CD4-positive, alpha-beta memory T cell (primary cell): ENCODE results near the gene A2ML1. TPM values are rescaled to one million over a fixed set of nuclear protein-coding genes. Genes with fewer than 3 reads are reported as not detected.
"Not testable (repeated sequence)": the region's sequence is repeated elsewhere in the genome, so short reads cannot be mapped to it uniquely, and the experiment has no call there.

ENCODE experiments used
- CTCF ChIA-PET: fragments of 350-600 bp; sonication (Branson Sonifier 250); formaldehyde crosslinking; loops from one replicate; lab custom pipeline; 2021; ENCODE audit warnings: inconsistent platforms; ENCODE audit not compliant: partially characterized antibody; lab: Charles Lee
- POLR2A ChIA-PET: fragments of 350-600 bp; sonication (Branson Sonifier 250); formaldehyde crosslinking; loops from one replicate; lab custom pipeline; 2021; ENCODE audit not compliant: partially characterized antibody; lab: Charles Lee
- DNase-seq, 5 donors: peaks; one replicate each; pipeline versions ENCODE4 v3.0.0 to v3.0.0-alpha.2; 2020 to 2022; ENCODE audit warnings: mixed read lengths in 1 of 5
- H3K27ac ChIP-seq: one replicate; pipeline ENCODE4 v1.7.0; 2013; ENCODE audit warnings: low read depth, low read length
- H3K27me3 ChIP-seq: 2 replicates; pipeline ENCODE4 v1.7.0; 2013; ENCODE audit warnings: mild to moderate bottlenecking, low read length, moderate library complexity; ENCODE audit not compliant: insufficient read depth
- H3K36me3 ChIP-seq: 2 replicates; pipeline ENCODE4 v1.7.0; 2013; ENCODE audit warnings: mild to moderate bottlenecking, low read length, moderate library complexity; ENCODE audit not compliant: insufficient read depth
- H3K4me1 ChIP-seq: 2 replicates; pipeline ENCODE4 v1.7.0; 2013; ENCODE audit warnings: mild to moderate bottlenecking, low read length, moderate library complexity; ENCODE audit not compliant: insufficient read depth
- H3K4me3 ChIP-seq, 2 donors: one replicate each; pipeline ENCODE4 v1.7.0; 2013; ENCODE audit warnings: low read length in 2 of 2, mild to moderate bottlenecking in 1 of 2
- H3K9me3 ChIP-seq, 2 donors: one replicate each; pipeline ENCODE4 v1.7.0; 2013; ENCODE audit warnings: low read length in 2 of 2, control low read depth in 1 of 2; ENCODE audit not compliant: control insufficient read depth in 1 of 2
- H3K27ac Mint-ChIP-seq, 7 donors: one replicate each; pipeline ENCODE4 v1.8.0; 2020 to 2021; ENCODE audit warnings: mixed read lengths in 7 of 7, mild to moderate bottlenecking in 6 of 7, inconsistent platforms in 3 of 7, moderate library complexity in 3 of 7
- H3K27me3 Mint-ChIP-seq, 2 donors: one replicate each; pipeline ENCODE4 v1.8.0; 2020 to 2021; ENCODE audit warnings: mixed read lengths in 2 of 2
- H3K36me3 Mint-ChIP-seq, 2 donors: one replicate each; pipeline ENCODE4 v1.8.0; 2020 to 2021; ENCODE audit warnings: mixed read lengths in 2 of 2, inconsistent platforms in 1 of 2, mild to moderate bottlenecking in 1 of 2
- H3K4me1 Mint-ChIP-seq, 4 donors: one replicate each; pipeline ENCODE4 v1.8.0; 2020 to 2021; ENCODE audit warnings: mixed read lengths in 4 of 4, mild to moderate bottlenecking in 1 of 4
- H3K4me3 Mint-ChIP-seq, 8 donors: one replicate each; pipeline ENCODE4 v1.8.0; 2020 to 2021; ENCODE audit warnings: mixed read lengths in 8 of 8, mild to moderate bottlenecking in 7 of 8, moderate library complexity in 6 of 8, inconsistent platforms in 3 of 8
- H3K9me3 Mint-ChIP-seq, 8 donors: one replicate each; pipeline ENCODE4 v1.8.0; 2020 to 2021; ENCODE audit warnings: mixed read lengths in 8 of 8, mild to moderate bottlenecking in 5 of 8, inconsistent platforms in 3 of 8, moderate library complexity in 1 of 8
- intact Hi-C: fragments of 100-400 bp; cut with micrococcal nuclease; formaldehyde crosslinking; loops from one replicate; pipeline ENCODE4 v1.15.1; 2023
- polyA plus RNA-seq, 2 donors: library from polyadenylated mRNA; unstranded; fragments of 300-500 nt; fragmentation: Illumina TruSeq; gene quantifications; one replicate each; pipeline ENCODE4 v1.2.3, GENCODE V29; 2021
- total RNA-seq, 2 experiments: library from RNA; stranded (reverse); gene quantifications; one replicate each; pipeline ENCODE4 v1.2.3, GENCODE V29; 2021

A2ML1 gene
- total and polyA plus RNA-seq, 4 experiments from 2014 or later: not detected

GRCh38 chr12:8801213-8801612 is 21.2 kb upstream of the A2ML1 start:
- POLR2A ChIA-PET, H3K4me1 Mint-ChIP-seq, H3K27me3 ChIP-seq, H3K4me1 ChIP-seq, H3K9me3 ChIP-seq, H3K4me3 ChIP-seq, intact Hi-C loops, DNase-seq, H3K27ac ChIP-seq, H3K27ac Mint-ChIP-seq, H3K4me3 Mint-ChIP-seq, H3K27me3 Mint-ChIP-seq, H3K36me3 Mint-ChIP-seq, H3K36me3 ChIP-seq, CTCF ChIA-PET: not testable (repeated sequence)
- peaks cover 0 to 14% (median 0%) of the 10 kb centered on the region in 8 donors for H3K9me3 Mint-ChIP-seq

GRCh38 chr12:8804833-8805232 is 17.6 kb upstream of the A2ML1 start:
- intact Hi-C loops, H3K36me3 ChIP-seq, H3K4me1 Mint-ChIP-seq, H3K27ac ChIP-seq, H3K27me3 Mint-ChIP-seq, CTCF ChIA-PET, H3K27ac Mint-ChIP-seq, H3K9me3 ChIP-seq, H3K9me3 Mint-ChIP-seq, H3K27me3 ChIP-seq, H3K4me1 ChIP-seq, H3K4me3 Mint-ChIP-seq, H3K36me3 Mint-ChIP-seq, POLR2A ChIA-PET, H3K4me3 ChIP-seq, DNase-seq: not testable (repeated sequence)

- POLR2A ChIA-PET, H3K36me3 ChIP-seq, H3K4me3 ChIP-seq, DNase-seq, CTCF ChIA-PET, H3K27ac ChIP-seq, H3K27me3 ChIP-seq, intact Hi-C loops, H3K9me3 Mint-ChIP-seq, H3K4me3 Mint-ChIP-seq, H3K4me1 Mint-ChIP-seq, H3K27me3 Mint-ChIP-seq, H3K27ac Mint-ChIP-seq, H3K4me1 ChIP-seq, H3K36me3 Mint-ChIP-seq, H3K9me3 ChIP-seq: not testable (repeated sequence)
These were observed 16.9 kb upstream of the A2ML1 start for GRCh38 chr12:8805487-8805886.

GRCh38 chr12:8807084-8807483 is 15.3 kb upstream of the A2ML1 start:
- H3K9me3 Mint-ChIP-seq, H3K4me1 Mint-ChIP-seq, H3K27ac Mint-ChIP-seq, POLR2A ChIA-PET, H3K36me3 Mint-ChIP-seq, H3K4me3 ChIP-seq, H3K9me3 ChIP-seq, intact Hi-C loops, DNase-seq, H3K4me1 ChIP-seq, H3K36me3 ChIP-seq, CTCF ChIA-PET, H3K27me3 ChIP-seq, H3K27me3 Mint-ChIP-seq, H3K27ac ChIP-seq, H3K4me3 Mint-ChIP-seq: not testable (repeated sequence)

- H3K27ac ChIP-seq, H3K27ac Mint-ChIP-seq, H3K36me3 Mint-ChIP-seq, H3K4me1 Mint-ChIP-seq, H3K27me3 Mint-ChIP-seq, H3K4me3 Mint-ChIP-seq, H3K9me3 ChIP-seq, POLR2A ChIA-PET, H3K27me3 ChIP-seq, H3K4me3 ChIP-seq, CTCF ChIA-PET, H3K4me1 ChIP-seq, intact Hi-C loops, H3K9me3 Mint-ChIP-seq, H3K36me3 ChIP-seq, DNase-seq: not testable (repeated sequence)
These were observed 12.3 kb upstream of the A2ML1 start for GRCh38 chr12:8810112-8810511.

- Mint-ChIP-seq H3K27ac (peak overlapping the region in 1 of 7 donors; percentile 67), H3K4me3 (no peak overlapping the region), H3K27me3 (no peaks in the 10 kb centered on the region), H3K4me1 (peaks cover 0 to 2% (median 0%) of the 10 kb centered on the region in 4 donors), H3K9me3 (no peaks in the 10 kb centered on the region), H3K36me3 (no peaks in the 10 kb centered on the region)
- Histone ChIP-seq H3K4me3 (no peak overlapping the region), H3K27ac (no peak overlapping the region), H3K4me1 (no peaks in the 10 kb centered on the region), H3K27me3 (no peaks in the 10 kb centered on the region), H3K36me3 (no peaks in the 10 kb centered on the region), H3K9me3 (no peaks in the 10 kb centered on the region)
- intact Hi-C loops: no loop called here
- CTCF ChIA-PET: no interaction called here
- DNase-seq: no peak
- POLR2A ChIA-PET: no interaction called here
These were observed 8.7 kb upstream of the A2ML1 start for GRCh38 chr12:8813572-8814357.

GRCh38 chr12:8816448-8817050 is 5.9 kb upstream of the A2ML1 start:
- Mint-ChIP-seq H3K4me1 (peaks cover 0 to 2% (median 0%) of the 10 kb centered on the region in 4 donors), H3K36me3 (no peaks in the 10 kb centered on the region), H3K27me3 (no peaks in the 10 kb centered on the region), H3K4me3 (no peak overlapping the region), H3K27ac (peak overlapping the region in 1 of 7 donors; percentile 53), H3K9me3 (no peaks in the 10 kb centered on the region)
- Histone ChIP-seq H3K9me3 (no peaks in the 10 kb centered on the region), H3K4me1 (no peaks in the 10 kb centered on the region), H3K36me3 (no peaks in the 10 kb centered on the region), H3K27ac (no peak overlapping the region), H3K4me3 (no peak overlapping the region), H3K27me3 (no peaks in the 10 kb centered on the region)
- intact Hi-C loops: no loop called here
- ChIA-PET POLR2A (no interaction called here), CTCF (interaction anchor here (0.9 kb wide), 2 partner anchors 19 to 30 kb away, joined by 3 read pairs; no protein-coding TSS in a partner anchor)
- DNase-seq: no peak
